Smooth muscle cell of trachea (primary cell): ENCODE measurements around the gene S100Z. TPM values are rescaled to one million over a fixed set of nuclear protein-coding genes. Genes with fewer than 3 reads are reported as not detected.

Experiments
- total RNA-seq: library from RNA; depleted of rRNA; stranded (reverse); fragments of >200 nt; gene quantifications from 2 replicates; pipeline ENCODE4 v1.2.1, GENCODE V29; 2014

The S100Z gene
- not detected in 2 replicates for total RNA-seq

DNA sequence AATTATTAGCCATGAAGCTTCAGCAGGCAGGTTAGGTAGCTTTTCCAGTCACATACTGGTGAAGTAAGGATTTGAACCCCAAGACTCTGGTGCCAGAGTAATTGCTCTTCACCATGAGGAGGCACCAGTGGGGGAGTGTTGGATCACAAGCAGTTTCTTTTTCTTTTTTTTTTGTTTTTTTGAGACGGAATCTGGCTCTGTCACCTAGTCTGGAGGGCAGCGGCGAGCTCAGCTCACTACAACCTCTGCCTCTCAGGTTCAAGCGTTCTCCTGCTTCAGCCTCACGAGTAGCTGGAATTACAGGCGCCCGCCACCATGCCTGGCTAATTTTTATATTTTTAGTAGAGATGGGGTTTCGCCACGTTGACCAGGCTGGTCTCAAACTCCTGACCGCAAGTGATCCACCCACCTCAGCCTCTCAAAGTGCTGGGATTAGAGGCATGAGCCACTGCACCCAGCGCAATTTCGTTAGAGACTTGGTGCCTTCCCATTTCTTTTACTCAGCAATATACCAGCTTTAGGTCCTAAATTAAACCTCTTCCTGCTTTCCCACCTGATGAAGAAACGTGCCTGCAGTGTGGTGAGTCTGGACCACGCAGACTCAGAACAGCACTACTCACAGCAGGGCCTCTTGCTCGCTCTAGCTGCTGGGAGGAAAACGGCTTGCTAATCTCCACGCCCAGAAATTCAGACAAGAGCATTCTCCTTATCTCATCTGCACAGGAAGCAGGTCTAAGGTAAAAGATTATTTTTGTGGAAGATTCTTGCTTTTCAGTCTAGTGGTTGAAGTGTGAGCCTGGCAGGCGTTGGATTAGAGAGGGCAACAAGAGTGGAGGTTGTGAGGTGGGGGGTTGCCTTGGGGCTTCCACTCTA lies at the start of gene S100Z:
Gene S100Z, plus strand, starts transcription at position 596 of the 873 bp plus-strand sequence. CDS start 25,346 bp downstream, outside the sequence.

DNA sequence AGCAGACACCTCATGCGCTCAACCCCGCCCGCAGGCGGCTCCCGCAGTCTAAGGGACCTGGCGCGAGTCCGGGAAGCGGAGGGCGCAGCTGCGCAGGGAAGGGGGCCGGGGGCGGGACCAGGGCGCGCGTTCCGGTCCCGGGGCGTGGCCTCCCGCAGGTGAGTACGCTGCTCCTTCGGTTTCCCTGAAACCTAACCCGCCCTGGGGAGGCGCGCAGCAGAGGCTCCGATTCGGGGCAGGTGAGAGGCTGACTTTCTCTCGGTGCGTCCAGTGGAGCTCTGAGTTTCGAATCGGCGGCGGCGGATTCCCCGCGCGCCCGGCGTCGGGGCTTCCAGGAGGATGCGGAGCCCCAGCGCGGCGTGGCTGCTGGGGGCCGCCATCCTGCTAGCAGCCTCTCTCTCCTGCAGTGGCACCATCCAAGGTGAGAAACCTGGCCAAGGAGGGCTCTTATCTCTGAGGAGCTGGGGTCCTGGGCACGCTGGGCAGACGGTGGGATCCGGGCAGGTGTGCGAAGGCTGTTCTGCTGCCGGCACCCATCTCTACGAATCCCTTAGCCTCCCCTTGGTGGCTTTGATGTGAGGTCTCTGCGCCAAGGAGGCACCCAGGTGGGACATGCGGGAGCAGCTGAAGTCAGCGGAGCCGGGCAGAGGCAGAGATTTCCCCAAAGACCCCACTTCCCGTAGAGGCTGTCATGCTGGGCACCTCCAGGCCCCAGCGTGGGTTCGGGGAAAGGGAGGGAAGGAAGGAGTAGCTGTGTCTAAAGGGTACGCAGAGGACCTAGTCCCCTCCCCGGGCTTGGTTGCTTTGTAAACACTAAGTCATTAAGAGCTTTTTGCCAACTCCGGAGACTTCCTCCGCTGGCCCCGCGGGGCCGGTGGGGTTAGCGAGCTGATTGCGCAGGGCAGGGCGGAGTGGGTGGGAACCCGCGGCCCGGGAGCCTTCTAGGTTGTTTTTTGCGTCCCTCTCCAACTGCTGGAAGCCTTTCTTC lies 30.7 kb upstream of the S100Z start, which contains the start of gene F2RL1:
Gene F2RL1, plus strand, starts transcription at position 187 of the 988 bp plus-strand sequence. Its CDS starts 153 bp downstream, at position 340.

DNA sequence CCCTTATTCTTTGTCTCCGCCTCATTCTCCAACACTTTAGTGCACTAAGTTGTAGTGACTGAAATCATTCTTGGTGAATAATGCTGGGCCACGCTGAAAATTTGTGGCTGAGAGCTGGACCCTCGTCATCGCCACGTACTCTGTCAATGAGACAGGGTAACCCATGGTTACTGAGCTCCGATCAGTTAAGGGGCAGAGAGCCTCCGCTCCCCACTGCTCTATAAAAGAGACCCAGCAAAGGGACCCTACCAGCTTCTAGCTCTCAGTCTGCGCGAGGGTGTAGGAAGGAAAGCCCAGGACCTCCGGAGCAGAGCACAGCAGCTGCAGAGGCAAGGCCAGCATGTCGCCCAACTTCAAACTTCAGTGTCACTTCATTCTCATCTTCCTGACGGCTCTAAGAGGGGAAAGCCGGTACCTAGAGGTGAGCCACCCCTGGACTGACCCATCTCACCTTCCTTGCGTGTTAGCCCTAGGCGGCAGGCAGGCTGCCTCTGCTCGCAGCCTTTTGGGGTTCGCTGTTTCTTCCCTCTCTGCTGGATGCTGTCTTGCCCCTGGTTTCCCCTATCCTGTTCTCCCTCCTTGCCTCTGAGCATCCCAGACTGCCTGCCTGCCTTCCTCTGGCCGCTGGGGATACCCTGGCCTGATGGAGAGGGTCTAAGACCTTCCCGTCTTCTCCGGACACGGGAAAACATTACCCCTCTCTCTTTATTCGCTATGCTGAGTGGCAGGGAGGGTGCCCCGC lies 103.2 kb downstream of the S100Z start, which contains the start of gene CRHBP:
Gene CRHBP, plus strand, starts transcription at position 251 of the 742 bp plus-strand sequence. Its CDS starts 90 bp downstream, at position 341.

Other genes starting within 250 kb of the S100Z start
- 27.6 and 42.3 TPM in 2 replicates for gene F2RL2, start 226.6 kb upstream of the S100Z start, total RNA-seq
- 170 and 200 TPM in 2 replicates for gene F2R, start 133.9 kb upstream of the S100Z start, total RNA-seq
- 8.6 and 15.9 TPM in 2 replicates for gene F2RL1, start 31.0 kb upstream of the S100Z start, total RNA-seq
- gene CRHBP, start 103.0 kb downstream of the S100Z start, total RNA-seq: under 0.01 and 3.5 TPM in 2 replicates
- 27.6 and 40.2 TPM in 2 replicates for gene AGGF1, start 180.4 kb downstream of the S100Z start, total RNA-seq
- gene ZBED3, start 237.3 kb downstream of the S100Z start, total RNA-seq: 2.8 and 3.1 TPM in 2 replicates